Ramos (cell line): ENCODE data around the gene ANO5.

Experiments used
- in situ Hi-C: fragments of 300-500 bp; cut with MboI; formaldehyde crosslinking; loops from one replicate; pipeline ENCODE4 v1.14.3; 2022; ENCODE audit warnings: low sequenced_read_pairs; ENCODE audit not compliant: unreplicated experiment

Gene ANO5

DNA sequence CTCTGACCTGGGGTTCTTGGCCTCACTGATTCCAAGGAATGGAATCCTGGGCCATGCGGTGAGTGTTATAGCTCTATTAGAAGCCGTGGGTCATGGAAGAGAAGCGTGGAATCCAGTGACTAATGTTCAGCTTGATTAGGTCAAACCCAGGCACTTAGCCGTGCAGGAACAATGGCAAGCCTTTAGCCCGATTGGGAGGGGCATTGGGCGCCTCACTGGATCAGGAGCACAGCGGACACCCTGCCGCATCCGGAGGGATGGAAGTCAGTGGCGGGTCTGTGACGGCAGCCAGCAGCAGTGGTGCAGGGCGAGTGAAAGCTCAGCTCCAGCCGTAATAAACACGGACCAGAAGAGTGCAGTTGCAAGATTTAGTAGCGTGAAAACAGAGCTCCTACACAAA is 124.8 kb downstream of the ANO5 start:
- in situ Hi-C loops: no loop called here

DNA sequence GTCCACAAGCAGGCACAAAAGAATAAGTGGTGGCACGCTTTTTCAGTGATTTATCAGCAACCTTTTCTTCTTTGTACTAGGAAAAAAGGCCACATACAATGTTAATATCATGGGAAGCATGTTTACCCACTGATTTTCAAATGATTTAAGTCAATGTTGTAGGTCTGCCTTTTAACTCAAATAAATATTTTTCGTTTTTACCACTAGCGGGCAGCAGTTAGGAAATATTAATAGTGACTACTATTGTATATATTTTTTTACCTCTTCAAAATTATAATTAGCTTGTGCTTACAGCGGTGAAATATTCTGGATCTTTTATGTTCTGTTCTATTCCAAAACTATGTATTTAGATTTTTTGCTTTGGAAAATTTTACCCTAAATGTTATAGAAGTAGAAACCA is 138.9 kb downstream of the ANO5 start:
- in situ Hi-C loops: loop anchor here (25.0 kb wide), 1 partner anchor 456 kb away; no protein-coding TSS in a partner anchor
